CD14-positive monocyte (primary cell): ENCODE measurements around the gene MPRIP. TPM values are rescaled to one million over a fixed set of nuclear protein-coding genes. Genes with fewer than 3 reads are reported as not detected.

Experiments
- DNase-seq, 3 donors: peaks; one replicate each; pipeline ENCODE4 v3.0.0-alpha.2; 2011 to 2022
- H2AFZ ChIP-seq: 2 replicates; pipeline ENCODE4 v1.6.0; 2012; ENCODE audit warnings: mild to moderate bottlenecking, low read depth, low read length, inconsistent platforms; ENCODE audit not compliant: insufficient read depth, poor library complexity, severe bottlenecking
- H3K27ac ChIP-seq, 2 donors: 1 replicate in 1 of 2; 2 replicates in 1 of 2; pipeline ENCODE4 v1.5.1; 2012 to 2013; ENCODE audit warnings: low read length in 2 of 2, control low read depth in 1 of 2, inconsistent platforms in 1 of 2, low read depth in 1 of 2, mild to moderate bottlenecking in 1 of 2
- H3K27me3 ChIP-seq, 2 donors: one replicate each; pipeline versions ENCODE4 v1.6.0 to v1.6.1; 2011 to 2013; ENCODE audit warnings: low read length in 2 of 2; ENCODE audit not compliant: control insufficient read depth in 2 of 2, insufficient read depth in 2 of 2
- H3K36me3 ChIP-seq, 2 donors: replicated peaks in 1 of 2; 1 replicate in 1 of 2; 2 replicates in 1 of 2; pipeline versions ENCODE4 v1.5.1 to v1.6.1; 2012 to 2013; ENCODE audit warnings: low read length in 2 of 2, control low read depth in 1 of 2, inconsistent platforms in 1 of 2, mild to moderate bottlenecking in 1 of 2; ENCODE audit not compliant: insufficient read depth in 2 of 2, control insufficient read depth in 1 of 2
- H3K4me1 ChIP-seq, 2 donors: 1 replicate in 1 of 2; 2 replicates in 1 of 2; pipeline versions ENCODE4 v1.5.1 to v1.6.1; 2012 to 2013; ENCODE audit warnings: low read length in 2 of 2, control low read depth in 1 of 2, inconsistent platforms in 1 of 2, mild to moderate bottlenecking in 1 of 2, moderate library complexity in 1 of 2; ENCODE audit not compliant: insufficient read depth in 2 of 2, control insufficient read depth in 1 of 2
- H3K4me2 ChIP-seq: replicated peaks from 2 replicates; pipeline ENCODE3; 2012; ENCODE audit warnings: low read length, moderate library complexity, mild to moderate bottlenecking; ENCODE audit not compliant: poor library complexity, severe bottlenecking; ENCODE audit errors: extremely low read depth
- H3K4me3 ChIP-seq, 3 experiments: fragments of 200-600 bp in 1 of 3; sonication (generic) in 1 of 3; replicated peaks in 1 of 3; 1 replicate in 2 of 3; 2 replicates in 1 of 3; pipeline ENCODE4 v1.5.1; 2011 to 2013; ENCODE audit warnings: low read length in 3 of 3, mild to moderate bottlenecking in 3 of 3, control low read depth in 2 of 3, low read depth in 2 of 3, inconsistent platforms in 1 of 3, moderate library complexity in 1 of 3
- H3K79me2 ChIP-seq: 2 replicates; pipeline ENCODE4 v1.6.0; 2012; ENCODE audit warnings: mild to moderate bottlenecking, control low read depth, inconsistent platforms, low read length, moderate library complexity; ENCODE audit not compliant: insufficient read depth
- H3K9ac ChIP-seq: 2 replicates; pipeline ENCODE4 v1.6.0; 2017; ENCODE audit warnings: low read length, mild to moderate bottlenecking; ENCODE audit not compliant: insufficient read depth, poor library complexity, severe bottlenecking
- H3K9me3 ChIP-seq, 2 donors: replicated peaks in 1 of 2; 1 replicate in 1 of 2; 2 replicates in 1 of 2; pipeline versions ENCODE4 v1.5.1 to v1.6.1; 2012 to 2013; ENCODE audit warnings: low read length in 2 of 2, control low read depth in 1 of 2; ENCODE audit not compliant: control insufficient read depth in 1 of 2, insufficient read depth in 1 of 2
- H4K20me1 ChIP-seq: 2 replicates; pipeline ENCODE4 v1.6.0; 2012; ENCODE audit warnings: mild to moderate bottlenecking, low read length, control low read depth, moderate library complexity; ENCODE audit not compliant: insufficient read depth
- H3K27ac Mint-ChIP-seq, 7 donors: one replicate each; pipeline ENCODE4 v1.8.0; 2020; ENCODE audit warnings: mild to moderate bottlenecking in 7 of 7, mixed read lengths in 7 of 7, moderate library complexity in 6 of 7, inconsistent platforms in 2 of 7
- H3K27me3 Mint-ChIP-seq, 3 donors: one replicate each; pipeline ENCODE4 v1.8.0; 2021 to 2022; ENCODE audit warnings: low read depth in 3 of 3, mild to moderate bottlenecking in 3 of 3, mixed read lengths in 3 of 3, moderate library complexity in 3 of 3, inconsistent platforms in 1 of 3
- H3K36me3 Mint-ChIP-seq, 2 donors: one replicate each; pipeline ENCODE4 v1.8.0; 2020; ENCODE audit warnings: mixed read lengths in 2 of 2, inconsistent platforms in 1 of 2, mild to moderate bottlenecking in 1 of 2
- H3K4me1 Mint-ChIP-seq: one replicate; pipeline ENCODE4 v1.8.0; 2020; ENCODE audit warnings: mild to moderate bottlenecking, mixed read lengths
- H3K4me3 Mint-ChIP-seq, 2 donors: one replicate each; pipeline ENCODE4 v1.8.0; 2020; ENCODE audit warnings: mild to moderate bottlenecking in 2 of 2, mixed read lengths in 2 of 2, moderate library complexity in 1 of 2
- H3K9me3 Mint-ChIP-seq, 7 donors: one replicate each; pipeline ENCODE4 v1.8.0; 2020 to 2022; ENCODE audit warnings: mixed read lengths in 7 of 7, mild to moderate bottlenecking in 6 of 7, moderate library complexity in 6 of 7, inconsistent platforms in 2 of 7
- WGBS: methylation state at CpG from one replicate; pipeline ENCODE4 v1.1.5; 2013; ENCODE audit warnings: missing lambda C conversion rate; ENCODE audit not compliant: insufficient coverage; 5-methylcytosine and 5-hydroxymethylcytosine counted together
- intact Hi-C, 2 donors: fragments of 100-400 bp; cut with micrococcal nuclease; formaldehyde crosslinking; loops; one replicate each; pipeline versions ENCODE4 v1.15.0 to v1.15.1; 2023
- polyA plus RNA-seq, 3 donors: library from polyadenylated mRNA; depleted of rRNA in 1 of 3; unstranded in 2 of 3; stranded (reverse) in 1 of 3; fragments of 300-500 nt in 2 of 3; fragments of >200 nt in 1 of 3; fragmentation: Illumina TruSeq in 2 of 3; gene quantifications; 1 replicate in 2 of 3; 2 replicates in 1 of 3; pipeline ENCODE4 v1.2.3, GENCODE V29; 2012 to 2021
- TF ChIP-seq, protein P1 (sequence below): fragments of 200-600 bp; IDR thresholded peaks from one replicate; pipeline ENCODE4 v1.8.0; 2022; ENCODE audit warnings: antibody characterized with exemption, mild to moderate bottlenecking

MPRIP gene
- polyA plus RNA-seq, 3 donors: 2.0 to 48.7 (median 2.5) TPM

DNA sequence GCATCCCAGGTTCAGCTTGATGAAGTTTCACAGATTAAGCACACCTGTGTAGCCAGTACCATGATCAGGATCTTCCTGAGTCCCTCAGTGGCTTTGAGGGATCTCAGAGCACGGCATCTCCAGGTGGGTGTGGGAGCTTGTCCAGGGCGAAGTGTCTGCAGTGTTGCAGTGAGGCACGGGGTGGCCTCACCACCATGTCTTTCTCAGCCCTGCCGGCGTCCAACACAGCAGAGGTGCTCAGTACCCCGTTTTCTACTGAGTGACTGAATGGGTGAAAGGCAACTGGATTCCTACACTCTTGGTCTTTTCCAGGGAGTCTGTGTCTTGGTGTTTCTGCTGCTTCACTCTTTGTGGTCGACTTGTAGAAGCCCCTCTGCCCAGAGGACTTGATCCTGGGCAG, 63.7 kb downstream of the MPRIP start:
- Mint-ChIP-seq H3K27ac (peak overlapping the region in 2 of 7 donors; percentile 9 to 15), H3K27me3 (peaks cover 0 to 2% (median 1%) of the 10 kb centered on the region in 3 donors), H3K9me3 (peaks cover 0 to 2% (median 0%) of the 10 kb centered on the region in 7 donors), H3K36me3 (peaks cover 10 to 22% of the 10 kb centered on the region in 2 donors), H3K4me3 (no peak overlapping the region), H3K4me1 (peaks cover 24% of the 10 kb centered on the region)
- Histone ChIP-seq H3K9me3 (no peaks in the 10 kb centered on the region), H3K4me1 (peaks cover 10 to 12% of the 10 kb centered on the region in 2 donors), H3K4me2 (no peak overlapping the region), H3K27ac (no peak overlapping the region), H3K79me2 (no peaks in the 10 kb centered on the region), H2AFZ (no peak overlapping the region), H3K27me3 (no peaks in the 10 kb centered on the region), H4K20me1 (peaks cover 55% of the 10 kb centered on the region), H3K9ac (no peak overlapping the region), H3K4me3 (no peak overlapping the region), H3K36me3 (peaks cover 0 to 9% of the 10 kb centered on the region in 2 donors)
- intact Hi-C loops: no loop called here
- no peak for DNase-seq
- TF ChIP-seq, protein P1, sequence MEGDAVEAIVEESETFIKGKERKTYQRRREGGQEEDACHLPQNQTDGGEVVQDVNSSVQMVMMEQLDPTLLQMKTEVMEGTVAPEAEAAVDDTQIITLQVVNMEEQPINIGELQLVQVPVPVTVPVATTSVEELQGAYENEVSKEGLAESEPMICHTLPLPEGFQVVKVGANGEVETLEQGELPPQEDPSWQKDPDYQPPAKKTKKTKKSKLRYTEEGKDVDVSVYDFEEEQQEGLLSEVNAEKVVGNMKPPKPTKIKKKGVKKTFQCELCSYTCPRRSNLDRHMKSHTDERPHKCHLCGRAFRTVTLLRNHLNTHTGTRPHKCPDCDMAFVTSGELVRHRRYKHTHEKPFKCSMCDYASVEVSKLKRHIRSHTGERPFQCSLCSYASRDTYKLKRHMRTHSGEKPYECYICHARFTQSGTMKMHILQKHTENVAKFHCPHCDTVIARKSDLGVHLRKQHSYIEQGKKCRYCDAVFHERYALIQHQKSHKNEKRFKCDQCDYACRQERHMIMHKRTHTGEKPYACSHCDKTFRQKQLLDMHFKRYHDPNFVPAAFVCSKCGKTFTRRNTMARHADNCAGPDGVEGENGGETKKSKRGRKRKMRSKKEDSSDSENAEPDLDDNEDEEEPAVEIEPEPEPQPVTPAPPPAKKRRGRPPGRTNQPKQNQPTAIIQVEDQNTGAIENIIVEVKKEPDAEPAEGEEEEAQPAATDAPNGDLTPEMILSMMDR: no peak
- 97% methylated on average over 4 of the region's 7 CpGs for WGBS

DNA sequence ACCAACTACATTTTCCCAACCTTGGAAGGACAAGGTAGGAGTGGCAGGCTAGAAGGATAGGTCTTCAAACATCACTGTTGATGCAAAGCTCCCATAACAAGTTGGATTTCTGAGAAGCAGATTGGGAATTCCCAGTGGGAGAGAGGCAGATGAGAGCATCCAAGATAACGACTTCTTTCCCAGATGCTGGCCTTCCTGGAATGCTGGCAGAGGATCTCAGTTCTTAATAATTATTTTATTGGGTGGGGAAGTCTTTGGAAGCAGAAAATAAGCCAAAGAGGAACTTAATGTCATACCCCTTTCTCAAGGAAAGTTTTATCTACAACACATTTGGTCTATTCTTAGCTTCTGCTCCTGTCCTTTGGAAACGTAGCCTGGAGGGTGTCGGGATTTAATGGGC, 64.5 kb downstream of the MPRIP start:
- Mint-ChIP-seq H3K27ac (peak overlapping the region in 2 of 7 donors; percentile 37 to 48), H3K4me1 (peaks cover 24% of the 10 kb centered on the region), H3K36me3 (peaks cover 10 to 22% of the 10 kb centered on the region in 2 donors), H3K27me3 (peaks cover 0 to 3% (median 0%) of the 10 kb centered on the region in 3 donors), H3K4me3 (no peak overlapping the region), H3K9me3 (peaks cover 0 to 2% (median 0%) of the 10 kb centered on the region in 7 donors)
- no peak overlapping the region for H2AFZ ChIP-seq
- no peaks in the 10 kb centered on the region for H3K79me2 ChIP-seq
- no peak overlapping the region for H3K4me3 ChIP-seq
- H3K36me3 ChIP-seq: peaks cover 0 to 9% of the 10 kb centered on the region in 2 donors
- H3K27me3 ChIP-seq: no peaks in the 10 kb centered on the region
- no peaks in the 10 kb centered on the region for H3K9me3 ChIP-seq
- DNase-seq: no peak
- H3K27ac ChIP-seq: no peak overlapping the region
- peaks cover 63% of the 10 kb centered on the region for H4K20me1 ChIP-seq
- H3K9ac ChIP-seq: no peak overlapping the region
- intact Hi-C loops: no loop called here
- peaks cover 10 to 12% of the 10 kb centered on the region in 2 donors for H3K4me1 ChIP-seq
- H3K4me2 ChIP-seq: no peak overlapping the region
- WGBS: 100% methylated on average over 1 of the region's 3 CpGs
- TF ChIP-seq, protein P1: no peak
